Peyer's patch (tissue), 4 donors: ENCODE measurements around the gene C10orf71. TPM values are rescaled to one million over a fixed set of nuclear protein-coding genes. Genes with fewer than 3 reads are reported as not detected.

Experiments used
- DNase-seq, 3 donors: peaks; one replicate each; pipeline ENCODE4 v3.0.0-alpha.2; 2017 to 2019
- H3K27ac ChIP-seq, 4 donors: fragments of 200-600 bp; sonication (generic); one replicate each; pipeline ENCODE4 v1.5.1; 2016 to 2019
- H3K27me3 ChIP-seq, 2 donors: fragments of 200-600 bp; sonication (generic); one replicate each; pipeline ENCODE4 v1.5.1; 2019
- H3K36me3 ChIP-seq, 3 donors: fragments of 200-600 bp; sonication (generic); one replicate each; pipeline ENCODE4 v1.5.1; 2016 to 2019
- H3K4me1 ChIP-seq, 4 donors: fragments of 200-600 bp; sonication (generic); one replicate each; pipeline ENCODE4 v1.5.1; 2016 to 2019
- H3K4me3 ChIP-seq, 4 donors: fragments of 200-600 bp; sonication (generic); 1 replicate in 3 of 4; 2 replicates in 1 of 4; pipeline ENCODE4 v1.5.1; 2016 to 2019; ENCODE audit warnings: mild to moderate bottlenecking in 1 of 4
- H3K9me3 ChIP-seq, 4 donors: fragments of 200-600 bp; sonication (generic); one replicate each; pipeline ENCODE4 v1.5.1; 2016 to 2019; ENCODE audit warnings: mild to moderate bottlenecking in 1 of 4
- CTCF ChIP-seq, 6 experiments: fragments of 450-650 bp in 4 of 6; fragments of 200-600 bp in 2 of 6; sonication (generic) in 1 of 6; IDR thresholded peaks; one replicate each; pipeline ENCODE4 v1.5.1; 2017 to 2019; ENCODE audit warnings: antibody characterized with exemption in 6 of 6, mild to moderate bottlenecking in 3 of 6, moderate library complexity in 1 of 6
- POLR2A ChIP-seq, 2 donors: fragments of 450-650 bp; IDR thresholded peaks; one replicate each; pipeline ENCODE4 v1.5.1; 2017; ENCODE audit warnings: antibody characterized with exemption in 2 of 2, mild to moderate bottlenecking in 2 of 2, moderate library complexity in 2 of 2
- total RNA-seq, 4 donors: library from RNA; depleted of rRNA; stranded (reverse); fragments of >200 nt; gene quantifications; one replicate each; pipeline ENCODE4 v1.1.0, GENCODE V29; 2016

C10orf71 gene
- total RNA-seq, 4 donors from 2014 or later = not detected

- Histone ChIP-seq H3K9me3 (no peaks in the 10 kb centered on the region), H3K4me3 (no peak overlapping the region), H3K27me3 (no peaks in the 10 kb centered on the region), H3K4me1 (peaks cover 0 to 5% (median 2%) of the 10 kb centered on the region in 4 donors), H3K27ac (no peak overlapping the region), H3K36me3 (no peaks in the 10 kb centered on the region)
- no peak for TF ChIP-seq CTCF (IDR thresholded peaks at IDR 0.05)
- no peak for TF ChIP-seq POLR2A (IDR thresholded peaks at IDR 0.05)
- DNase-seq = no peak
These were observed 9.0 kb downstream of the C10orf71 start for GRCh38 chr10:49307921-49308320.

GRCh38 chr10:49308881-49309280 is 9.9 kb downstream of the C10orf71 start:
- Histone ChIP-seq H3K4me1 (peaks cover 0 to 5% (median 2%) of the 10 kb centered on the region in 4 donors), H3K27me3 (no peaks in the 10 kb centered on the region), H3K4me3 (no peak overlapping the region), H3K9me3 (no peaks in the 10 kb centered on the region), H3K27ac (no peak overlapping the region), H3K36me3 (no peaks in the 10 kb centered on the region)
- TF ChIP-seq CTCF (IDR thresholded peaks at IDR 0.05) (no peak), POLR2A (IDR thresholded peaks at IDR 0.05) (no peak)
- DNase-seq = no peak

GRCh38 chr10:49309691-49310411 is 10.9 kb downstream of the C10orf71 start:
- Histone ChIP-seq H3K36me3 (no peaks in the 10 kb centered on the region), H3K27ac (peak overlapping the region in 2 of 4 donors; percentile 4 to 71), H3K9me3 (no peaks in the 10 kb centered on the region), H3K4me3 (no peak overlapping the region), H3K27me3 (no peaks in the 10 kb centered on the region), H3K4me1 (peaks cover 0 to 5% (median 2%) of the 10 kb centered on the region in 4 donors)
- DNase-seq = peak in 2 of 3 donors; percentile 63 to 65
- TF ChIP-seq POLR2A (IDR thresholded peaks at IDR 0.05) (no peak), CTCF (IDR thresholded peaks at IDR 0.05) (no peak)

- TF ChIP-seq POLR2A (IDR thresholded peaks at IDR 0.05) = no peak
These were observed 11.5 kb downstream of the C10orf71 start for GRCh38 chr10:49310460-49310859.

GRCh38 chr10:49310901-49311554 is 12.1 kb downstream of the C10orf71 start:
- Histone ChIP-seq H3K4me3 (no peak overlapping the region), H3K27ac (peak overlapping the region in 1 of 4 donors; percentile 71)
- TF ChIP-seq POLR2A (IDR thresholded peaks at IDR 0.05) = no peak
- no peak for TF ChIP-seq CTCF (IDR thresholded peaks at IDR 0.05)

More at GRCh38 chr10:49310460-49310859, 11.5 kb downstream of the C10orf71 start:
- DNase-seq = no peak
- Histone ChIP-seq H3K27ac (peak overlapping the region in 1 of 4 donors; percentile 71), H3K4me1 (peaks cover 0 to 5% (median 2%) of the 10 kb centered on the region in 4 donors), H3K36me3 (no peaks in the 10 kb centered on the region), H3K9me3 (no peaks in the 10 kb centered on the region), H3K27me3 (no peaks in the 10 kb centered on the region), H3K4me3 (no peak overlapping the region)

More at GRCh38 chr10:49310901-49311554, 12.1 kb downstream of the C10orf71 start:
- Histone ChIP-seq H3K27me3 (no peaks in the 10 kb centered on the region), H3K36me3 (no peaks in the 10 kb centered on the region), H3K4me1 (peaks cover 0 to 5% (median 2%) of the 10 kb centered on the region in 4 donors), H3K9me3 (no peaks in the 10 kb centered on the region)
- no peak for DNase-seq
